K562 (cell line): Measurements from ENCODE around the gene NOP16. TPM values are rescaled to one million over a fixed set of nuclear protein-coding genes. Genes with fewer than 3 reads are reported as not detected.

Source experiments
- ATAC-seq: fragments of 200-7000 bp; cut with Tn5 transposase; 3 replicates; pipeline ENCODE4 v1.9.1; 2020; ENCODE audit warnings: moderate library complexity
- BruUV-seq: library from RNA; stranded (reverse); fragments of 400-500 nt; replicated peaks from 2 replicates; lab custom pipeline; 2021; lab: Mats Ljungman, UMichigan
- CTCF ChIA-PET: fragments of 300-600 bp; formaldehyde crosslinking; extraction: SDS; loops from one replicate; lab custom pipeline; 2021; ENCODE audit warnings: low intra/inter-chr PET ratio; lab: Yijun Ruan, JAX
- POLR2A ChIA-PET: fragments of 300-600, 350-650 bp; sonication (Branson Sonifier 250); formaldehyde crosslinking; extraction: SDS; loops from one replicate; lab custom pipeline; 2021; ENCODE audit warnings: antibody characterized with exemption, inconsistent platforms; lab: Yijun Ruan, JAX
- DNase-seq, 4 experiments: peaks; one replicate each; pipeline versions ENCODE4 v3.0.0 to v3.0.0-alpha.2; 2011 to 2018; ENCODE audit warnings: low spot score in 3 of 4, mixed read lengths in 3 of 4; ENCODE audit errors: extremely low read depth in 1 of 4
- FAIRE-seq: peaks from 2 replicates; lab custom pipeline; 2011; peaks lifted over from hg19 to GRCh38; lab: Jason Lieb, UNC
- H2AFZ ChIP-seq: 2 replicates; pipeline ENCODE4 v1.6.0; 2011; ENCODE audit warnings: low read depth, low read length, control low read depth, inconsistent platforms
- H3K27ac ChIP-seq: fragments of 200-600 bp; 3 replicates; pipeline ENCODE4 v1.8.0; 2011; ENCODE audit warnings: low read depth, mild to moderate bottlenecking, control low read depth, inconsistent platforms, low read length, moderate library complexity, mixed read lengths; ENCODE audit errors: extremely low read depth
- H3K27me3 ChIP-seq, 2 experiments: fragments of 300-600 bp in 1 of 2; 2 replicates in 1 of 2; 3 replicates in 1 of 2; pipeline versions ENCODE4 v1.6.0 to v1.8.0; 2011; ENCODE audit warnings: inconsistent platforms in 2 of 2, low read length in 2 of 2, mild to moderate bottlenecking in 1 of 2, mixed read lengths in 1 of 2, moderate library complexity in 1 of 2; ENCODE audit not compliant: control insufficient read depth in 2 of 2, insufficient read depth in 2 of 2
- H3K36me3 ChIP-seq: fragments of 300-600 bp; 3 replicates; pipeline ENCODE4 v1.8.0; 2011; ENCODE audit warnings: mild to moderate bottlenecking, low read length, inconsistent platforms; ENCODE audit not compliant: control insufficient read depth, insufficient read depth
- H3K4me1 ChIP-seq, 2 experiments: fragments of 200-600 bp in 1 of 2; replicated peaks in 1 of 2; 2 replicates in 1 of 2; 3 replicates in 1 of 2; pipeline versions ENCODE4 v1.5.1 to v1.8.0; 2011; ENCODE audit warnings: inconsistent platforms in 2 of 2, low read length in 2 of 2, mild to moderate bottlenecking in 1 of 2, mixed read lengths in 1 of 2, moderate library complexity in 1 of 2; ENCODE audit not compliant: control insufficient read depth in 2 of 2, insufficient read depth in 2 of 2
- H3K4me2 ChIP-seq: 2 replicates; pipeline ENCODE4 v1.6.1; 2011; ENCODE audit warnings: low read length, control low read depth, inconsistent platforms, mixed read lengths; ENCODE audit not compliant: insufficient read depth
- H3K4me3 ChIP-seq: fragments of 200-600 bp; sonication (generic), shearing (Covaris generic); 2 replicates; pipeline ENCODE4 v1.5.1; 2016; ENCODE audit warnings: control low read depth, inconsistent platforms
- H3K79me2 ChIP-seq: fragments of 200-600 bp; 3 replicates; pipeline ENCODE4 v1.8.0; 2011; ENCODE audit warnings: low read length, inconsistent platforms; ENCODE audit not compliant: control insufficient read depth, insufficient read depth
- H3K9ac ChIP-seq, 2 experiments: 2 replicates each; pipeline versions ENCODE4 v1.6.0 to v1.6.1; 2011; ENCODE audit warnings: low read depth in 2 of 2, low read length in 2 of 2, control low read depth in 1 of 2, inconsistent platforms in 1 of 2, mild to moderate bottlenecking in 1 of 2, mixed read lengths in 1 of 2; ENCODE audit not compliant: insufficient read depth in 1 of 2
- H3K9me1 ChIP-seq: one replicate; pipeline ENCODE4 v1.6.0; 2011; ENCODE audit warnings: inconsistent platforms, mild to moderate bottlenecking, low read length, moderate library complexity; ENCODE audit not compliant: control insufficient read depth, insufficient read depth
- H3K9me3 ChIP-seq: replicated peaks from 2 replicates; pipeline ENCODE4 v1.5.1; 2011; ENCODE audit warnings: low read depth, low read length, inconsistent platforms; ENCODE audit not compliant: control insufficient read depth, insufficient read depth
- H4K20me1 ChIP-seq: replicated peaks from 2 replicates; pipeline ENCODE4 v1.6.1; 2011; ENCODE audit warnings: low read length, inconsistent platforms, mixed read lengths; ENCODE audit not compliant: control insufficient read depth, insufficient read depth
- CREB1 ChIP-seq, 2 experiments: sonication (generic) in 1 of 2; formaldehyde crosslinking in 1 of 2; IDR thresholded peaks; 2 replicates each; pipeline versions ENCODE4 v1.6.1 to v1.8.0; 2012 to 2022; ENCODE audit warnings: inconsistent platforms in 1 of 2, mild to moderate bottlenecking in 1 of 2, missing genetic modification reagents in 1 of 2, moderate library complexity in 1 of 2
- ELF4 ChIP-seq: fragments of 450-650 bp; formaldehyde crosslinking; IDR thresholded peaks from 2 replicates; pipeline ENCODE4 v1.4.0; 2022; ENCODE audit warnings: missing genetic modification characterization
- HEY1 ChIP-seq: fragments of 250-450 bp; sonication (Bioruptor Pico); IDR thresholded peaks from 2 replicates; pipeline ENCODE4 v1.5.0; 2020; ENCODE audit warnings: mild to moderate bottlenecking, moderate library complexity, borderline replicate concordance
- HNRNPK ChIP-seq: fragments of 200-400 bp; formaldehyde crosslinking; IDR thresholded peaks from one replicate; pipeline ENCODE4 v1.6.1; 2018; ENCODE audit warnings: mild to moderate bottlenecking, low read depth, low read length; ENCODE audit not compliant: poor library complexity, severe bottlenecking
- KDM1A ChIP-seq, 2 experiments: fragments of 450-650 bp; IDR thresholded peaks; 2 replicates each; pipeline ENCODE4 v1.6.1; 2016; ENCODE audit warnings: mild to moderate bottlenecking in 2 of 2
- NR3C1 ChIP-seq: sonication (generic); formaldehyde crosslinking; IDR thresholded peaks from 2 replicates; pipeline ENCODE4 v1.8.1; 2022; ENCODE audit warnings: missing genetic modification reagents
- TBL1XR1 ChIP-seq, 2 experiments: IDR thresholded peaks; 2 replicates each; pipeline ENCODE4 v1.6.1; 2012; ENCODE audit warnings: improper control_type of control experiment in 2 of 2, low read length in 2 of 2, mild to moderate bottlenecking in 1 of 2
- TEAD2 ChIP-seq: fragments of 450-650 bp; IDR thresholded peaks from 2 replicates; pipeline ENCODE4 v1.6.1; 2016; ENCODE audit warnings: missing genetic modification characterization, control low read depth, missing compliant biosample characterization
- ZNF274 ChIP-seq: IDR thresholded peaks from 2 replicates; pipeline ENCODE4 v1.6.1; 2011; ENCODE audit warnings: low read depth, mild to moderate bottlenecking, low read length, moderate library complexity, borderline replicate concordance
- ZNF324 ChIP-seq: fragments of 250-450 bp; sonication (Bioruptor Pico); IDR thresholded peaks from 2 replicates; pipeline ENCODE4 v1.4.0; 2020; ENCODE audit warnings: mild to moderate bottlenecking
- ZNF444 ChIP-seq: fragments of 250-450 bp; sonication (Bioruptor Pico); IDR thresholded peaks from 2 replicates; pipeline ENCODE4 v1.4.0; 2020; ENCODE audit warnings: mild to moderate bottlenecking, moderate library complexity
- ZNF830 ChIP-seq: fragments of 250-450 bp; sonication (Bioruptor Pico); IDR thresholded peaks from 2 replicates; pipeline ENCODE4 v1.5.0; 2021; ENCODE audit warnings: mild to moderate bottlenecking
- WGBS: fragments of 100-300 bp; shearing (Covaris generic); methylation state at CpG from one replicate; pipeline ENCODE4 v1.1.6; 2016; ENCODE audit warnings: low coverage, mixed read lengths; ENCODE audit not compliant: insufficient coverage; ENCODE audit errors: missing lambda C conversion rate; 5-methylcytosine and 5-hydroxymethylcytosine counted together
- in situ Hi-C: fragments of 300-500 bp; cut with MboI; formaldehyde crosslinking; loops from 4 replicates; pipeline ENCODE4 v1.15.0; 2018; ENCODE audit warnings: inconsistent platforms, mixed read lengths
- intact Hi-C: fragments of 100-400 bp; cut with micrococcal nuclease; formaldehyde crosslinking; loops from 2 replicates; pipeline ENCODE4 v1.14.2; 2022
- polyA plus RNA-seq, 8 experiments: library from polyadenylated mRNA; depleted of rRNA in 4 of 8; stranded (reverse) in 5 of 8; unstranded in 3 of 8; fragments of >200 nt; fragmentation: Nextera tagmentation in 2 of 8; fragmentation: Illumina TruSeq in 1 of 8; extraction: Ambion mirVana in 2 of 8; extraction: Trizol in 1 of 8; gene quantifications; 2 replicates each; pipeline versions ENCODE4 v1.2.1 to v1.2.3, GENCODE V29; 2011 to 2014; ENCODE audit warnings: inconsistent platforms in 1 of 8, missing spikeins in 1 of 8
- total RNA-seq, 7 experiments: library from RNA; depleted of rRNA in 6 of 7; stranded (reverse); fragments of >200 nt in 6 of 7; fragmentation: Illumina TruSeq in 2 of 7; extraction: Trizol in 2 of 7; gene quantifications; 2 replicates each; pipeline versions ENCODE4 v1.2.1 to v1.2.3, GENCODE V29; 2011 to 2021; ENCODE audit warnings: low replicate concordance in 1 of 7
- TF ChIP-seq, protein P1 (sequence below): fragments of 250-450 bp; sonication (Bioruptor Pico); IDR thresholded peaks from 2 replicates; pipeline ENCODE4 v1.4.0; 2020; ENCODE audit warnings: mild to moderate bottlenecking, moderate library complexity, borderline replicate concordance
- TF ChIP-seq, protein P2 (sequence below): sonication (generic); formaldehyde crosslinking; IDR thresholded peaks from 2 replicates; pipeline ENCODE4 v1.8.0; 2023; ENCODE audit warnings: mild to moderate bottlenecking, missing genetic modification reagents
- TF ChIP-seq, protein P3 (sequence below): fragments of 250-450 bp; sonication (Bioruptor Pico); IDR thresholded peaks from 2 replicates; pipeline ENCODE4 v1.9.0; 2021; ENCODE audit warnings: mild to moderate bottlenecking, inconsistent platforms
- TF ChIP-seq, protein P4 (sequence below): fragments of 450-650 bp; IDR thresholded peaks from 2 replicates; pipeline ENCODE4 v1.6.1; 2016; ENCODE audit warnings: missing biosample characterization, missing genetic modification characterization

Gene NOP16
- total and polyA plus RNA-seq, 9 of the 15 experiments (the other 6 are each of a cell fraction or from before 2014, with no cell fraction given), result 92.5 to 342 (median 148) TPM

DNA sequence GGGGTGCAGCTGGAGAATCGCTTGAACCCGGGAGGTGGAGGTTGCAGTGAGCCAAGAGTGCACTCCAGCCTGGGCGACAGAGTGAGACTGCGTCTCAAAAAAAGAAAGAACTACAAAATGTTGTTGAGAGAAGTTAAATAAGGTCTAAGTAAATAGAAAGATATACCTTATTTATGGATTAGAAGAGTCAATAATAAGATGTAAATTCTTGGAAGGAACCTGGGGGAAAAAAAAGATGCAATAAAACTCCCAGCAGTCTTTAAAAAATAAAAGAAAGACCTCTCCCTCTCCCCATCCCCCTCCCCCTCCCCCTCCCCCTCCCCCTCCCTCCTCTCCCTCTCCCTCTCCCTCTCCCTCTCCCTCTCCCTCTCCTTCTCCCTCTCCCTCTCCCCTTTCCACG, 44.3 kb upstream of the NOP16 start:
- intact Hi-C loops (no loop called here), in situ Hi-C loops (no loop called here)
- 96% methylated on average over 4 of the region's 5 CpGs for WGBS
- DNase-seq, result no peak
- FAIRE-seq, result no peak
- no TSS peak for BruUV-seq
- H3K4me3 ChIP-seq, result no peak overlapping the region
- no peaks in the 10 kb centered on the region for H4K20me1 ChIP-seq
- H3K79me2 ChIP-seq, result no peaks in the 10 kb centered on the region
- ATAC-seq, result no peak
- H2AFZ ChIP-seq, result no peak overlapping the region
- H3K4me2 ChIP-seq, result no peak overlapping the region
- H3K27me3 ChIP-seq, result no peaks in the 10 kb centered on the region
- H3K9me3 ChIP-seq, result no peaks in the 10 kb centered on the region
- H3K4me1 ChIP-seq, result peaks cover 0 to 3% of the 10 kb centered on the region in 2 experiments; a peak in 2 of 5 replicates
- H3K9ac ChIP-seq, result no peak overlapping the region
- no peak overlapping the region for H3K27ac ChIP-seq
- H3K36me3 ChIP-seq, result no peaks in the 10 kb centered on the region
- no peaks in the 10 kb centered on the region for H3K9me1 ChIP-seq
- CTCF ChIA-PET, result no interaction called here
- POLR2A ChIA-PET, result interaction anchor here (0.7 kb wide), 1 partner anchor 105 kb away, joined by 3 read pairs; no protein-coding TSS in a partner anchor
- TF ChIP-seq KDM1A (IDR thresholded peaks at IDR 0.05) (peak in 1 of 2 experiments; percentile 36; a peak in 1 of 4 replicates), ZNF444 (0 out of 2 replicates have a peak, but pooled peaks have one; percentile 36), ZNF324 (CRISPR knock-in tag) (no peak), HNRNPK (peak; percentile 64), ZNF830 (no peak), ELF4 (CRISPR knock-in tag) (no peak), ZNF274 (no peak), TBL1XR1 (IDR thresholded peaks at IDR 0.05; ENCODE audit: low read length in 2 of 2) (no peak), TEAD2 (tag) (no peak), HEY1 (no peak), NR3C1 (CRISPR knock-in tag) (no peak), CREB1 (IDR thresholded peaks at IDR 0.05) (no peak), CREB1 (CRISPR knock-in tag; IDR thresholded peaks at IDR 0.05) (no peak)
- TF ChIP-seq, protein P1, sequence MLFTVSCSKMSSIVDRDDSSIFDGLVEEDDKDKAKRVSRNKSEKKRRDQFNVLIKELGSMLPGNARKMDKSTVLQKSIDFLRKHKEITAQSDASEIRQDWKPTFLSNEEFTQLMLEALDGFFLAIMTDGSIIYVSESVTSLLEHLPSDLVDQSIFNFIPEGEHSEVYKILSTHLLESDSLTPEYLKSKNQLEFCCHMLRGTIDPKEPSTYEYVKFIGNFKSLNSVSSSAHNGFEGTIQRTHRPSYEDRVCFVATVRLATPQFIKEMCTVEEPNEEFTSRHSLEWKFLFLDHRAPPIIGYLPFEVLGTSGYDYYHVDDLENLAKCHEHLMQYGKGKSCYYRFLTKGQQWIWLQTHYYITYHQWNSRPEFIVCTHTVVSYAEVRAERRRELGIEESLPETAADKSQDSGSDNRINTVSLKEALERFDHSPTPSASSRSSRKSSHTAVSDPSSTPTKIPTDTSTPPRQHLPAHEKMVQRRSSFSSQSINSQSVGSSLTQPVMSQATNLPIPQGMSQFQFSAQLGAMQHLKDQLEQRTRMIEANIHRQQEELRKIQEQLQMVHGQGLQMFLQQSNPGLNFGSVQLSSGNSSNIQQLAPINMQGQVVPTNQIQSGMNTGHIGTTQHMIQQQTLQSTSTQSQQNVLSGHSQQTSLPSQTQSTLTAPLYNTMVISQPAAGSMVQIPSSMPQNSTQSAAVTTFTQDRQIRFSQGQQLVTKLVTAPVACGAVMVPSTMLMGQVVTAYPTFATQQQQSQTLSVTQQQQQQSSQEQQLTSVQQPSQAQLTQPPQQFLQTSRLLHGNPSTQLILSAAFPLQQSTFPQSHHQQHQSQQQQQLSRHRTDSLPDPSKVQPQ (CRISPR knock-in tag), result no peak
- TF ChIP-seq, protein P2, sequence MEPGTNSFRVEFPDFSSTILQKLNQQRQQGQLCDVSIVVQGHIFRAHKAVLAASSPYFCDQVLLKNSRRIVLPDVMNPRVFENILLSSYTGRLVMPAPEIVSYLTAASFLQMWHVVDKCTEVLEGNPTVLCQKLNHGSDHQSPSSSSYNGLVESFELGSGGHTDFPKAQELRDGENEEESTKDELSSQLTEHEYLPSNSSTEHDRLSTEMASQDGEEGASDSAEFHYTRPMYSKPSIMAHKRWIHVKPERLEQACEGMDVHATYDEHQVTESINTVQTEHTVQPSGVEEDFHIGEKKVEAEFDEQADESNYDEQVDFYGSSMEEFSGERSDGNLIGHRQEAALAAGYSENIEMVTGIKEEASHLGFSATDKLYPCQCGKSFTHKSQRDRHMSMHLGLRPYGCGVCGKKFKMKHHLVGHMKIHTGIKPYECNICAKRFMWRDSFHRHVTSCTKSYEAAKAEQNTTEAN (CRISPR knock-in tag), result no peak
- TF ChIP-seq, protein P3, sequence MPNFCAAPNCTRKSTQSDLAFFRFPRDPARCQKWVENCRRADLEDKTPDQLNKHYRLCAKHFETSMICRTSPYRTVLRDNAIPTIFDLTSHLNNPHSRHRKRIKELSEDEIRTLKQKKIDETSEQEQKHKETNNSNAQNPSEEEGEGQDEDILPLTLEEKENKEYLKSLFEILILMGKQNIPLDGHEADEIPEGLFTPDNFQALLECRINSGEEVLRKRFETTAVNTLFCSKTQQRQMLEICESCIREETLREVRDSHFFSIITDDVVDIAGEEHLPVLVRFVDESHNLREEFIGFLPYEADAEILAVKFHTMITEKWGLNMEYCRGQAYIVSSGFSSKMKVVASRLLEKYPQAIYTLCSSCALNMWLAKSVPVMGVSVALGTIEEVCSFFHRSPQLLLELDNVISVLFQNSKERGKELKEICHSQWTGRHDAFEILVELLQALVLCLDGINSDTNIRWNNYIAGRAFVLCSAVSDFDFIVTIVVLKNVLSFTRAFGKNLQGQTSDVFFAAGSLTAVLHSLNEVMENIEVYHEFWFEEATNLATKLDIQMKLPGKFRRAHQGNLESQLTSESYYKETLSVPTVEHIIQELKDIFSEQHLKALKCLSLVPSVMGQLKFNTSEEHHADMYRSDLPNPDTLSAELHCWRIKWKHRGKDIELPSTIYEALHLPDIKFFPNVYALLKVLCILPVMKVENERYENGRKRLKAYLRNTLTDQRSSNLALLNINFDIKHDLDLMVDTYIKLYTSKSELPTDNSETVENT (CRISPR knock-in tag), result no peak
- TF ChIP-seq, protein P4, sequence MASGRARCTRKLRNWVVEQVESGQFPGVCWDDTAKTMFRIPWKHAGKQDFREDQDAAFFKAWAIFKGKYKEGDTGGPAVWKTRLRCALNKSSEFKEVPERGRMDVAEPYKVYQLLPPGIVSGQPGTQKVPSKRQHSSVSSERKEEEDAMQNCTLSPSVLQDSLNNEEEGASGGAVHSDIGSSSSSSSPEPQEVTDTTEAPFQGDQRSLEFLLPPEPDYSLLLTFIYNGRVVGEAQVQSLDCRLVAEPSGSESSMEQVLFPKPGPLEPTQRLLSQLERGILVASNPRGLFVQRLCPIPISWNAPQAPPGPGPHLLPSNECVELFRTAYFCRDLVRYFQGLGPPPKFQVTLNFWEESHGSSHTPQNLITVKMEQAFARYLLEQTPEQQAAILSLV, result no peak
